GM23338 (cell line): Measurements from ENCODE around the gene GRIK5.

ENCODE experiments used
- EZH2 ChIP-seq: fragments of 200-600 bp; sonication (generic); IDR thresholded peaks from one replicate; pipeline ENCODE4 v1.8.0; 2017; ENCODE audit warnings: antibody characterized with exemption, mild to moderate bottlenecking, low read depth; ENCODE audit not compliant: unreplicated experiment
- EZH2phosphoT487 ChIP-seq: fragments of 200-600 bp; sonication (generic); IDR thresholded peaks from one replicate; pipeline ENCODE4 v1.8.1; 2018; ENCODE audit warnings: antibody characterized with exemption; ENCODE audit not compliant: unreplicated experiment
- ZNF331 ChIP-seq: fragments of 250-450 bp; sonication (Bioruptor Pico); IDR thresholded peaks from 2 replicates; pipeline ENCODE4 v1.5.0; 2020; ENCODE audit warnings: low read depth, mild to moderate bottlenecking, moderate library complexity
- TF ChIP-seq, protein P1 (sequence below), 2 experiments: fragments of 200-600 bp in 1 of 2; sonication (generic) in 1 of 2; conservative IDR thresholded peaks; 2 replicates each; pipeline versions ENCODE4 v1.5.1 to v1.6.1; 2016 to 2017; ENCODE audit warnings: antibody characterized with exemption in 2 of 2, low read depth in 2 of 2, mild to moderate bottlenecking in 2 of 2, moderate library complexity in 1 of 2
- TF ChIP-seq, protein P2 (sequence below): IDR thresholded peaks from 2 replicates; pipeline ENCODE4 v1.6.1; 2016; ENCODE audit warnings: antibody characterized with exemption
- TF ChIP-seq, protein P3 (sequence below): IDR thresholded peaks from one replicate; pipeline ENCODE4 v1.6.1; 2018; ENCODE audit warnings: antibody characterized with exemption; ENCODE audit not compliant: unreplicated experiment

GRCh38 chr19:42075616-42076379, 5.8 kb upstream of the GRIK5 start, which contains the start of gene ZNF574:
- TF ChIP-seq, protein P1, sequence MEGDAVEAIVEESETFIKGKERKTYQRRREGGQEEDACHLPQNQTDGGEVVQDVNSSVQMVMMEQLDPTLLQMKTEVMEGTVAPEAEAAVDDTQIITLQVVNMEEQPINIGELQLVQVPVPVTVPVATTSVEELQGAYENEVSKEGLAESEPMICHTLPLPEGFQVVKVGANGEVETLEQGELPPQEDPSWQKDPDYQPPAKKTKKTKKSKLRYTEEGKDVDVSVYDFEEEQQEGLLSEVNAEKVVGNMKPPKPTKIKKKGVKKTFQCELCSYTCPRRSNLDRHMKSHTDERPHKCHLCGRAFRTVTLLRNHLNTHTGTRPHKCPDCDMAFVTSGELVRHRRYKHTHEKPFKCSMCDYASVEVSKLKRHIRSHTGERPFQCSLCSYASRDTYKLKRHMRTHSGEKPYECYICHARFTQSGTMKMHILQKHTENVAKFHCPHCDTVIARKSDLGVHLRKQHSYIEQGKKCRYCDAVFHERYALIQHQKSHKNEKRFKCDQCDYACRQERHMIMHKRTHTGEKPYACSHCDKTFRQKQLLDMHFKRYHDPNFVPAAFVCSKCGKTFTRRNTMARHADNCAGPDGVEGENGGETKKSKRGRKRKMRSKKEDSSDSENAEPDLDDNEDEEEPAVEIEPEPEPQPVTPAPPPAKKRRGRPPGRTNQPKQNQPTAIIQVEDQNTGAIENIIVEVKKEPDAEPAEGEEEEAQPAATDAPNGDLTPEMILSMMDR (conservative IDR thresholded peaks at IDR 0.05; ENCODE audit: low read depth in 2 of 2), result no peak
- TF ChIP-seq EZH2 (no peak), ZNF331 (CRISPR knock-in tag) (no peak), EZH2phosphoT487 (no peak)
- TF ChIP-seq, protein P2, sequence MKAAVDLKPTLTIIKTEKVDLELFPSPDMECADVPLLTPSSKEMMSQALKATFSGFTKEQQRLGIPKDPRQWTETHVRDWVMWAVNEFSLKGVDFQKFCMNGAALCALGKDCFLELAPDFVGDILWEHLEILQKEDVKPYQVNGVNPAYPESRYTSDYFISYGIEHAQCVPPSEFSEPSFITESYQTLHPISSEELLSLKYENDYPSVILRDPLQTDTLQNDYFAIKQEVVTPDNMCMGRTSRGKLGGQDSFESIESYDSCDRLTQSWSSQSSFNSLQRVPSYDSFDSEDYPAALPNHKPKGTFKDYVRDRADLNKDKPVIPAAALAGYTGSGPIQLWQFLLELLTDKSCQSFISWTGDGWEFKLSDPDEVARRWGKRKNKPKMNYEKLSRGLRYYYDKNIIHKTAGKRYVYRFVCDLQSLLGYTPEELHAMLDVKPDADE, result 0 out of 2 replicates have a peak, but pooled peaks have one; percentile 18
- TF ChIP-seq, protein P3, sequence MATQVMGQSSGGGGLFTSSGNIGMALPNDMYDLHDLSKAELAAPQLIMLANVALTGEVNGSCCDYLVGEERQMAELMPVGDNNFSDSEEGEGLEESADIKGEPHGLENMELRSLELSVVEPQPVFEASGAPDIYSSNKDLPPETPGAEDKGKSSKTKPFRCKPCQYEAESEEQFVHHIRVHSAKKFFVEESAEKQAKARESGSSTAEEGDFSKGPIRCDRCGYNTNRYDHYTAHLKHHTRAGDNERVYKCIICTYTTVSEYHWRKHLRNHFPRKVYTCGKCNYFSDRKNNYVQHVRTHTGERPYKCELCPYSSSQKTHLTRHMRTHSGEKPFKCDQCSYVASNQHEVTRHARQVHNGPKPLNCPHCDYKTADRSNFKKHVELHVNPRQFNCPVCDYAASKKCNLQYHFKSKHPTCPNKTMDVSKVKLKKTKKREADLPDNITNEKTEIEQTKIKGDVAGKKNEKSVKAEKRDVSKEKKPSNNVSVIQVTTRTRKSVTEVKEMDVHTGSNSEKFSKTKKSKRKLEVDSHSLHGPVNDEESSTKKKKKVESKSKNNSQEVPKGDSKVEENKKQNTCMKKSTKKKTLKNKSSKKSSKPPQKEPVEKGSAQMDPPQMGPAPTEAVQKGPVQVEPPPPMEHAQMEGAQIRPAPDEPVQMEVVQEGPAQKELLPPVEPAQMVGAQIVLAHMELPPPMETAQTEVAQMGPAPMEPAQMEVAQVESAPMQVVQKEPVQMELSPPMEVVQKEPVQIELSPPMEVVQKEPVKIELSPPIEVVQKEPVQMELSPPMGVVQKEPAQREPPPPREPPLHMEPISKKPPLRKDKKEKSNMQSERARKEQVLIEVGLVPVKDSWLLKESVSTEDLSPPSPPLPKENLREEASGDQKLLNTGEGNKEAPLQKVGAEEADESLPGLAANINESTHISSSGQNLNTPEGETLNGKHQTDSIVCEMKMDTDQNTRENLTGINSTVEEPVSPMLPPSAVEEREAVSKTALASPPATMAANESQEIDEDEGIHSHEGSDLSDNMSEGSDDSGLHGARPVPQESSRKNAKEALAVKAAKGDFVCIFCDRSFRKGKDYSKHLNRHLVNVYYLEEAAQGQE, result no peak
